GM23338 (cell line): ENCODE results near the gene PTMA. TPM values are rescaled to one million over a fixed set of nuclear protein-coding genes. Genes with fewer than 3 reads are reported as not detected.

Source experiments
- ATAC-seq: fragments of 200-7000 bp; cut with Tn5 transposase; 3 replicates; pipeline ENCODE4 v1.9.1; 2020
- DNase-seq: peaks from one replicate; pipeline ENCODE4 v3.0.0-alpha.2; 2015; ENCODE audit warnings: low spot score
- H2AFZ ChIP-seq: fragments of 200-600 bp; sonication (generic); 2 replicates; pipeline ENCODE4 v1.8.0; 2016; ENCODE audit warnings: antibody characterized with exemption, mild to moderate bottlenecking, moderate library complexity
- H3F3A ChIP-seq: fragments of 200-600 bp; sonication (generic); replicated peaks from 2 replicates; pipeline ENCODE4 v1.8.0; 2017; ENCODE audit warnings: antibody characterized with exemption, mixed run types, low read depth
- H3K27ac ChIP-seq: fragments of 200-600 bp; sonication (generic); 2 replicates; pipeline ENCODE4 v1.6.1; 2016; ENCODE audit warnings: low read depth
- H3K27me3 ChIP-seq: fragments of 200-600 bp; sonication (generic); 2 replicates; pipeline ENCODE4 v1.8.0; 2016; ENCODE audit warnings: mild to moderate bottlenecking, mixed run types, moderate library complexity; ENCODE audit not compliant: insufficient read depth
- H3K36me3 ChIP-seq: fragments of 200-600 bp; sonication (generic); 2 replicates; pipeline ENCODE4 v1.8.0; 2016; ENCODE audit warnings: mild to moderate bottlenecking; ENCODE audit not compliant: insufficient read depth
- H3K4me1 ChIP-seq: fragments of 200-600 bp; sonication (generic); 2 replicates; pipeline ENCODE4 v1.8.0; 2016; ENCODE audit warnings: mild to moderate bottlenecking, moderate library complexity; ENCODE audit not compliant: insufficient read depth
- H3K4me2 ChIP-seq: fragments of 200-600 bp; sonication (generic); 2 replicates; pipeline ENCODE4 v1.7.1; 2017; ENCODE audit warnings: mixed run types
- H3K4me3 ChIP-seq: fragments of 200-600 bp; sonication (generic); 2 replicates; pipeline ENCODE4 v1.6.1; 2016; ENCODE audit warnings: mixed run types
- H3K79me2 ChIP-seq: fragments of 200-600 bp; sonication (generic); replicated peaks from 2 replicates; pipeline ENCODE4 v1.8.0; 2017; ENCODE audit warnings: mild to moderate bottlenecking; ENCODE audit not compliant: insufficient read depth
- H3K9me2 ChIP-seq: fragments of 200-600 bp; sonication (generic); 2 replicates; pipeline ENCODE4 v1.8.0; 2017; ENCODE audit not compliant: insufficient read depth
- H4K20me1 ChIP-seq: fragments of 200-600 bp; sonication (generic); replicated peaks from 2 replicates; pipeline ENCODE4 v1.8.0; 2017; ENCODE audit warnings: mild to moderate bottlenecking; ENCODE audit not compliant: insufficient read depth
- H3K27ac Mint-ChIP-seq: 2 replicates; pipeline ENCODE4 v1.8.0; 2020; ENCODE audit warnings: inconsistent platforms, mild to moderate bottlenecking, moderate library complexity, mixed read lengths
- H3K27me3 Mint-ChIP-seq: 3 replicates; pipeline ENCODE4 v1.8.0; 2022; ENCODE audit warnings: low read depth, mild to moderate bottlenecking, moderate library complexity, mixed read lengths, inconsistent platforms; ENCODE audit not compliant: insufficient read depth, poor library complexity
- H3K36me3 Mint-ChIP-seq: 3 replicates; pipeline ENCODE4 v1.8.0; 2021; ENCODE audit warnings: low read depth, mild to moderate bottlenecking, inconsistent platforms, moderate library complexity, mixed read lengths
- H3K4me1 Mint-ChIP-seq: 3 replicates; pipeline ENCODE4 v1.8.0; 2020; ENCODE audit warnings: mild to moderate bottlenecking, inconsistent platforms, mixed read lengths
- H3K4me3 Mint-ChIP-seq: 3 replicates; pipeline ENCODE4 v1.8.0; 2021; ENCODE audit warnings: moderate library complexity, mild to moderate bottlenecking, inconsistent platforms, mixed read lengths
- H3K9me3 Mint-ChIP-seq: 3 replicates; pipeline ENCODE4 v1.8.0; 2020; ENCODE audit warnings: moderate library complexity, mild to moderate bottlenecking, inconsistent platforms, mixed read lengths
- CREB1 ChIP-seq: fragments of 250-450 bp; sonication (Bioruptor Pico); IDR thresholded peaks from 2 replicates; pipeline ENCODE4 v1.5.0; 2020; ENCODE audit warnings: low read depth, mild to moderate bottlenecking, moderate library complexity
- CTCF ChIP-seq, 2 experiments: fragments of 200-600 bp in 1 of 2; sonication (generic) in 1 of 2; conservative IDR thresholded peaks; 2 replicates each; pipeline versions ENCODE4 v1.5.1 to v1.6.1; 2016 to 2017; ENCODE audit warnings: antibody characterized with exemption in 2 of 2, low read depth in 2 of 2, mild to moderate bottlenecking in 2 of 2, moderate library complexity in 1 of 2
- EZH2 ChIP-seq: fragments of 200-600 bp; sonication (generic); IDR thresholded peaks from one replicate; pipeline ENCODE4 v1.8.0; 2017; ENCODE audit warnings: antibody characterized with exemption, mild to moderate bottlenecking, low read depth; ENCODE audit not compliant: unreplicated experiment
- EZH2phosphoT487 ChIP-seq: fragments of 200-600 bp; sonication (generic); IDR thresholded peaks from one replicate; pipeline ENCODE4 v1.8.1; 2018; ENCODE audit warnings: antibody characterized with exemption; ENCODE audit not compliant: unreplicated experiment
- JUNB ChIP-seq: IDR thresholded peaks from one replicate; pipeline ENCODE4 v1.6.1; 2016; ENCODE audit warnings: antibody characterized with exemption; ENCODE audit not compliant: unreplicated experiment
- NANOG ChIP-seq: IDR thresholded peaks from 2 replicates; pipeline ENCODE4 v1.6.1; 2016; ENCODE audit warnings: antibody characterized with exemption, borderline replicate concordance
- POLR2AphosphoS5 ChIP-seq: IDR thresholded peaks from 2 replicates; pipeline ENCODE4 v1.6.1; 2016; ENCODE audit warnings: antibody characterized with exemption, low read depth
- STAT1 ChIP-seq: IDR thresholded peaks from one replicate; pipeline ENCODE4 v1.6.1; 2016; ENCODE audit warnings: antibody characterized with exemption; ENCODE audit not compliant: unreplicated experiment
- ZNF331 ChIP-seq: fragments of 250-450 bp; sonication (Bioruptor Pico); IDR thresholded peaks from 2 replicates; pipeline ENCODE4 v1.5.0; 2020; ENCODE audit warnings: low read depth, mild to moderate bottlenecking, moderate library complexity
- polyA plus RNA-seq: library from polyadenylated mRNA; unstranded; fragments of >200 nt; fragmentation: Nextera tagmentation; extraction: Ambion mirVana; gene quantifications from 2 replicates; pipeline ENCODE4 v1.2.1, GENCODE V29; 2016
- total RNA-seq: library from RNA; depleted of rRNA; stranded (reverse); fragments of >200 nt; shearing (Covaris generic); gene quantifications from 2 replicates; pipeline ENCODE4 v1.2.3, GENCODE V29; 2014
- TF ChIP-seq, protein P1 (sequence below): IDR thresholded peaks from 2 replicates; pipeline ENCODE4 v1.6.1; 2016; ENCODE audit warnings: antibody characterized with exemption

Gene PTMA
- total and polyA plus RNA-seq, 2 experiments from 2014 or later: 1,861 to 8,990 TPM

DNA sequence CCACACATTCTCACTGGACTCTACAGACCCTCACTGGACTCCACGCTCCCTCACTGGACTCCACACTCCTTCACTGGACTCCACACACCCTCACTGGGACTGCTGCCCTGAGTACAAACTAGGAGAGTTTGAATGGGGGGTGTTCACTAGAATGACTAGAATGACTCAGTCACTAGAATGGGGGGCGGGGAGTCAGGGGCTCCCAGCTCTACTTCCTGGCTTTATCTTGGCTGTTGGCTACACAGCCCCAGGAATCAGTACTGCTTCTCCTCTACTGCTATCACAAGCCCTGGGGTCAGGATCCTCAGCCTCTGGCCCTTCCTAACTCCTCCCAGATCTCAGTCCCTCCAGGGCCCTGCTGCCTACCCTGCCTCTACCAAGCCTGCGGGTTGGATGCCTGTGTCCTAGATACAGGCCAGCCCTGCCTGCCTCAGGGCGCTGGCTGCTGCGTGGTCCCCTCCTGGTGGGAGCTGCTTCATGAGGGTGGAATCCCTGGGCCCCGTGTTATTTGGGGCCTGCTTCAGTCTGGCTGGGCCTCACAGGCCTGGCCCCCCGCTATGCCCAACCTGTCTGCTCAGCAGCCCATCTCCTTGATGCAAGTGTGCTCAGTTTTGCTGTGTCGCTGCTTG is 7.8 kb downstream of the PTMA start:
- TF ChIP-seq CREB1 (CRISPR knock-in tag): no peak
- TF ChIP-seq CTCF (conservative IDR thresholded peaks at IDR 0.05; ENCODE audit: low read depth in 2 of 2): no peak
- TF ChIP-seq EZH2phosphoT487: no peak
- no peak for TF ChIP-seq NANOG
- no peak for TF ChIP-seq JUNB
- no peak for TF ChIP-seq ZNF331
- no peak for TF ChIP-seq POLR2AphosphoS5
- no peak; the same call in 2 of the 3 replicates for ATAC-seq

GRCh38 chr2:231716666-231717280 is 8.4 kb downstream of the PTMA start:
- peaks cover 36% of the 10 kb centered on the region for H3K4me1 Mint-ChIP-seq
- H3K79me2 ChIP-seq: peaks cover 16% of the 10 kb centered on the region
- TF ChIP-seq ZNF331 (no peak), POLR2AphosphoS5 (no peak), EZH2phosphoT487 (no peak), CTCF (conservative IDR thresholded peaks at IDR 0.05; ENCODE audit: low read depth in 2 of 2) (no peak), STAT1 (no peak), EZH2 (no peak), NANOG (no peak), JUNB (no peak)
- TF ChIP-seq, protein P1, sequence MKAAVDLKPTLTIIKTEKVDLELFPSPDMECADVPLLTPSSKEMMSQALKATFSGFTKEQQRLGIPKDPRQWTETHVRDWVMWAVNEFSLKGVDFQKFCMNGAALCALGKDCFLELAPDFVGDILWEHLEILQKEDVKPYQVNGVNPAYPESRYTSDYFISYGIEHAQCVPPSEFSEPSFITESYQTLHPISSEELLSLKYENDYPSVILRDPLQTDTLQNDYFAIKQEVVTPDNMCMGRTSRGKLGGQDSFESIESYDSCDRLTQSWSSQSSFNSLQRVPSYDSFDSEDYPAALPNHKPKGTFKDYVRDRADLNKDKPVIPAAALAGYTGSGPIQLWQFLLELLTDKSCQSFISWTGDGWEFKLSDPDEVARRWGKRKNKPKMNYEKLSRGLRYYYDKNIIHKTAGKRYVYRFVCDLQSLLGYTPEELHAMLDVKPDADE: no peak

More for the DNA sequence above, 7.8 kb downstream of the PTMA start:
- H3K27me3 Mint-ChIP-seq: peaks cover 45% of the 10 kb centered on the region
- no peak for DNase-seq
- peaks cover 14% of the 10 kb centered on the region for H3K9me3 Mint-ChIP-seq
- H2AFZ ChIP-seq: no peak overlapping the region
- peaks cover 42% of the 10 kb centered on the region for H3K4me1 Mint-ChIP-seq
- H3K4me3 ChIP-seq: no peak overlapping the region
- H3K36me3 Mint-ChIP-seq: peaks cover 38% of the 10 kb centered on the region
- H3K27ac Mint-ChIP-seq: peak overlapping the region; percentile 81
- H3K27me3 ChIP-seq: no peaks in the 10 kb centered on the region
- peaks cover 31% of the 10 kb centered on the region for H3K4me1 ChIP-seq
- H3K4me3 Mint-ChIP-seq: peak overlapping the region; percentile 7; the same call in 1 of the 3 replicates
- H3K79me2 ChIP-seq: peaks cover 23% of the 10 kb centered on the region
- no peaks in the 10 kb centered on the region for H3K9me2 ChIP-seq
- H3F3A ChIP-seq: peaks cover 35% of the 10 kb centered on the region
- H3K36me3 ChIP-seq: peaks cover 18% of the 10 kb centered on the region
- no peak overlapping the region for H3K4me2 ChIP-seq
- H3K27ac ChIP-seq: peak overlapping the region; percentile 78
- H4K20me1 ChIP-seq: peaks cover 14% of the 10 kb centered on the region

More at GRCh38 chr2:231716666-231717280, 8.4 kb downstream of the PTMA start:
- no peak overlapping the region for H3K4me2 ChIP-seq
- no peak overlapping the region for H2AFZ ChIP-seq
- no peak for ATAC-seq
- Mint-ChIP-seq H3K27me3 (peaks cover 39% of the 10 kb centered on the region), H3K9me3 (peaks cover 9% of the 10 kb centered on the region), H3K4me3 (no peak overlapping the region), H3K27ac (no peak overlapping the region), H3K36me3 (peaks cover 32% of the 10 kb centered on the region)
- peak overlapping the region; percentile 78 for H3K27ac ChIP-seq
- peaks cover 28% of the 10 kb centered on the region for H3F3A ChIP-seq
- H3K9me2 ChIP-seq: no peaks in the 10 kb centered on the region
- H3K36me3 ChIP-seq: peaks cover 11% of the 10 kb centered on the region
- H3K4me3 ChIP-seq: no peak overlapping the region
- H4K20me1 ChIP-seq: peaks cover 7% of the 10 kb centered on the region
- H3K4me1 ChIP-seq: peaks cover 24% of the 10 kb centered on the region
- no peak for DNase-seq
- no peaks in the 10 kb centered on the region for H3K27me3 ChIP-seq
